Keratinocyte (primary cell): ENCODE data around the gene RABGAP1. TPM values are rescaled to one million over a fixed set of nuclear protein-coding genes. Genes with fewer than 3 reads are reported as not detected.

Experiments used
- DNase-seq: peaks from one replicate; pipeline ENCODE4 v3.0.0-alpha.2; 2011; ENCODE audit warnings: low read depth, missing footprints, low spot score
- FAIRE-seq: peaks from 2 replicates; lab custom pipeline; 2011; peaks lifted over from hg19 to GRCh38; lab: Jason Lieb, UNC
- H2AFZ ChIP-seq: 2 replicates; pipeline ENCODE4 v1.6.0; 2012; ENCODE audit warnings: low read length, control low read depth, inconsistent platforms; ENCODE audit not compliant: control insufficient read depth
- H3K27ac ChIP-seq: 2 replicates; pipeline ENCODE4 v1.5.1; 2011; ENCODE audit warnings: low read length; ENCODE audit not compliant: control insufficient read depth, insufficient read depth
- H3K27me3 ChIP-seq: 3 replicates; pipeline ENCODE4 v1.6.0; 2011; ENCODE audit warnings: low read length; ENCODE audit not compliant: control insufficient read depth, insufficient read depth; ENCODE audit errors: extremely low read depth
- H3K36me3 ChIP-seq, 2 experiments: 2 replicates in 1 of 2; 3 replicates in 1 of 2; pipeline ENCODE4 v1.5.1; 2011; ENCODE audit warnings: low read length in 2 of 2, mild to moderate bottlenecking in 1 of 2; ENCODE audit not compliant: control insufficient read depth in 2 of 2, insufficient read depth in 2 of 2; ENCODE audit errors: extremely low read depth in 1 of 2
- H3K4me1 ChIP-seq: 3 replicates; pipeline ENCODE4 v1.5.1; 2011; ENCODE audit warnings: low read length; ENCODE audit not compliant: control insufficient read depth, insufficient read depth; ENCODE audit errors: extremely low read depth
- H3K4me2 ChIP-seq: 3 replicates; pipeline ENCODE4 v1.6.0; 2011; ENCODE audit warnings: low read depth, low read length; ENCODE audit not compliant: control insufficient read depth, insufficient read depth; ENCODE audit errors: extremely low read depth
- H3K4me3 ChIP-seq, 3 experiments: fragments of 200-600 bp in 1 of 3; sonication (generic) in 1 of 3; 2 replicates in 2 of 3; 3 replicates in 1 of 3; pipeline ENCODE4 v1.5.1; 2011 to 2016; ENCODE audit warnings: low read length in 3 of 3, mild to moderate bottlenecking in 3 of 3, control low read depth in 2 of 3, inconsistent platforms in 1 of 3, low read depth in 1 of 3, mixed read lengths in 1 of 3, mixed run types in 1 of 3, moderate library complexity in 1 of 3; ENCODE audit not compliant: control insufficient read depth in 2 of 3, insufficient read depth in 2 of 3; ENCODE audit errors: extremely low read depth in 1 of 3
- H3K79me2 ChIP-seq: 2 replicates; pipeline ENCODE4 v1.6.0; 2012; ENCODE audit warnings: low read length; ENCODE audit not compliant: control insufficient read depth, insufficient read depth
- H3K9ac ChIP-seq: 3 replicates; pipeline ENCODE4 v1.6.0; 2011; ENCODE audit warnings: low read length; ENCODE audit not compliant: control insufficient read depth, insufficient read depth; ENCODE audit errors: extremely low read depth
- H3K9me1 ChIP-seq: 3 replicates; pipeline ENCODE4 v1.6.0; 2011; ENCODE audit warnings: low read length; ENCODE audit not compliant: control insufficient read depth, insufficient read depth; ENCODE audit errors: extremely low read depth
- H3K9me3 ChIP-seq: 2 replicates; pipeline ENCODE4 v1.5.1; 2012; ENCODE audit warnings: low read depth, low read length; ENCODE audit not compliant: control insufficient read depth
- H4K20me1 ChIP-seq: 3 replicates; pipeline ENCODE4 v1.6.0; 2011; ENCODE audit warnings: low read length; ENCODE audit not compliant: control insufficient read depth, insufficient read depth; ENCODE audit errors: extremely low read depth
- EZH2 ChIP-seq: IDR thresholded peaks from one replicate; pipeline ENCODE4 v1.6.1; 2012; ENCODE audit warnings: inconsistent platforms, mild to moderate bottlenecking, low read length, moderate library complexity
- dilution Hi-C: fragments of 300-500 bp; cut with MboI; formaldehyde crosslinking; loops from one replicate; pipeline ENCODE4 v1.7.0; 2020; ENCODE audit warnings: low sequenced_read_pairs; ENCODE audit not compliant: extremely low pct_ligation_motif_present
- polyA plus RNA-seq, 5 experiments: library from polyadenylated mRNA; depleted of rRNA in 3 of 5; stranded (reverse) in 3 of 5; stranded (forward) in 1 of 5; unstranded in 1 of 5; fragments of >200 nt; gene quantifications; 1 replicate in 1 of 5; 2 replicates in 3 of 5; 3 replicates in 1 of 5; pipeline versions ENCODE4 v1.2.1 to v1.2.3, GENCODE V29; 2011 to 2012; ENCODE audit warnings: missing spikeins in 2 of 5, low read depth in 1 of 5, low replicate concordance in 1 of 5
- TF ChIP-seq, protein P1 (sequence below), 3 experiments: IDR thresholded peaks in 1 of 3; conservative IDR thresholded peaks in 1 of 3; optimal IDR thresholded peaks in 1 of 3; 2 replicates in 2 of 3; 3 replicates in 1 of 3; pipeline versions ENCODE3 to v1.5.1; 2011; ENCODE audit warnings: low read length in 3 of 3, mild to moderate bottlenecking in 3 of 3, moderate library complexity in 2 of 3, control low read depth in 1 of 3, inconsistent platforms in 1 of 3; ENCODE audit not compliant: insufficient read depth in 2 of 3; ENCODE audit errors: extremely low read depth in 1 of 3

RABGAP1 gene
- polyA plus RNA-seq, 1 donor (not counting 4 experiments of a cell fraction or from before 2014, with no cell fraction given): 40.6 TPM

DNA sequence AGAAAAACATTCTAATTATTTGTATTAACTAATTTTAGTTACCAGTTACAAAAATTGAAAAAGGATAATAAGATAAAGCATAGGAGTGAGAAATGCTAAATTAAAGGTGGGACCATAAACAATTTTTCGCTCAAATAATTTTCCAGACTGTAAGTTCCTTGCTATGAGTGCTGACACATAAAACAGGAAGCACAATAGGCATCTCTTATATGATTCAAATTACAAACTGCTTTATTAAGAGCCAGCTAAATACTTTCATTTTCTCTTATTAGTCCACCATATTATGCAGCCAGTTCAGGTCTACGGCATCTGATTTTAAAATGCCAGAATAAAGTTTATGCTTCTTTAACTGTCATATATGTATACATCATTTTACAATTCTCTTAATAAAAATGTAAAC lies 40.0 kb upstream of the RABGAP1 start:
- Histone ChIP-seq H3K79me2 (peaks cover 81% of the 10 kb centered on the region), H3K4me1 (peaks cover 21% of the 10 kb centered on the region), H4K20me1 (no peaks in the 10 kb centered on the region), H3K27ac (peak overlapping the region; percentile 25), H3K9me1 (no peaks in the 10 kb centered on the region), H2AFZ (no peak overlapping the region), H3K9me3 (no peaks in the 10 kb centered on the region), H3K27me3 (no peaks in the 10 kb centered on the region), H3K36me3 (peaks cover 3 to 9% of the 10 kb centered on the region in 2 experiments), H3K9ac (no peak overlapping the region), H3K4me2 (peak overlapping the region; percentile 37), H3K4me3 (no peak overlapping the region)
- TF ChIP-seq, protein P1, sequence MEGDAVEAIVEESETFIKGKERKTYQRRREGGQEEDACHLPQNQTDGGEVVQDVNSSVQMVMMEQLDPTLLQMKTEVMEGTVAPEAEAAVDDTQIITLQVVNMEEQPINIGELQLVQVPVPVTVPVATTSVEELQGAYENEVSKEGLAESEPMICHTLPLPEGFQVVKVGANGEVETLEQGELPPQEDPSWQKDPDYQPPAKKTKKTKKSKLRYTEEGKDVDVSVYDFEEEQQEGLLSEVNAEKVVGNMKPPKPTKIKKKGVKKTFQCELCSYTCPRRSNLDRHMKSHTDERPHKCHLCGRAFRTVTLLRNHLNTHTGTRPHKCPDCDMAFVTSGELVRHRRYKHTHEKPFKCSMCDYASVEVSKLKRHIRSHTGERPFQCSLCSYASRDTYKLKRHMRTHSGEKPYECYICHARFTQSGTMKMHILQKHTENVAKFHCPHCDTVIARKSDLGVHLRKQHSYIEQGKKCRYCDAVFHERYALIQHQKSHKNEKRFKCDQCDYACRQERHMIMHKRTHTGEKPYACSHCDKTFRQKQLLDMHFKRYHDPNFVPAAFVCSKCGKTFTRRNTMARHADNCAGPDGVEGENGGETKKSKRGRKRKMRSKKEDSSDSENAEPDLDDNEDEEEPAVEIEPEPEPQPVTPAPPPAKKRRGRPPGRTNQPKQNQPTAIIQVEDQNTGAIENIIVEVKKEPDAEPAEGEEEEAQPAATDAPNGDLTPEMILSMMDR (optimal IDR thresholded peaks at IDR 0.05 in 1 of 3, IDR thresholded peaks at IDR 0.05 in 1 of 3, conservative IDR thresholded peaks at IDR 0.05 in 1 of 3; ENCODE audit: extremely low read depth in 1 of 3, insufficient read depth in 2 of 3, low read length in 3 of 3): no peak
- TF ChIP-seq EZH2: no peak
- dilution Hi-C loops: no loop called here
- FAIRE-seq: no peak
- no peak for DNase-seq

DNA sequence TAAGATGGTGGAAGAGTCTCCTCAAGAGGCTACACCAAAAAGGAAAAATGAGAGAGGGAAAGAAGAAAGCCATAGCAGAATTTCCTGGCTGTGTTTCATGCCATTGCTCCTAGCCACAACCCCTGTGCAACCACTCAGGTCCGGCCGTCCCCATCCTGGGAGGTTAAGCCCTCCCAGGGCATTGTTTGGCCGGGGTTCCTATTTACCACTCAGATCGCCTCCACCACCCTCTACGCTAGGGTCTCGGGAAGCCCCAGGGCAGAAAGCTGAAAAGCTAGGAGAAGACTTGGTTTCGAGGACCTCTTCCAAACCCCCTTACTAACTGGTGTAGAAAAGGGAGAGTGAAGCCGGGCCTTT lies 36.4 kb upstream of the RABGAP1 start:
- H3K27me3 ChIP-seq: no peaks in the 10 kb centered on the region
- DNase-seq (no peak), FAIRE-seq (no peak)
- peaks cover 0 to under 1% of the 10 kb centered on the region in 2 experiments for H3K36me3 ChIP-seq
- H3K27ac ChIP-seq: peak overlapping the region; percentile 87
- TF ChIP-seq EZH2: no peak
- TF ChIP-seq, protein P1 (optimal IDR thresholded peaks at IDR 0.05 in 1 of 3, IDR thresholded peaks at IDR 0.05 in 1 of 3, conservative IDR thresholded peaks at IDR 0.05 in 1 of 3; ENCODE audit: extremely low read depth in 1 of 3, insufficient read depth in 2 of 3, low read length in 3 of 3): no peak
- no peaks in the 10 kb centered on the region for H3K9me3 ChIP-seq
- dilution Hi-C loops: no loop called here
- peaks cover 56% of the 10 kb centered on the region for H3K79me2 ChIP-seq
- H3K4me3 ChIP-seq: peak overlapping the region; percentile 88 to 92 (median 89)
- H3K9me1 ChIP-seq: no peaks in the 10 kb centered on the region
- peaks cover 13% of the 10 kb centered on the region for H3K4me1 ChIP-seq
- peak overlapping the region; percentile 98 for H3K9ac ChIP-seq
- no peaks in the 10 kb centered on the region for H4K20me1 ChIP-seq
- peak overlapping the region; percentile 87 for H3K4me2 ChIP-seq
- peak overlapping the region; percentile 67 for H2AFZ ChIP-seq
